Measurements from ENCODE around the gene OR5A1. TPM values are rescaled to one million over a fixed set of nuclear protein-coding genes. Genes with fewer than 3 reads are reported as not detected.

OR5A1 gene
- total RNA-seq, 1 experiment from 2014 or later = not detected

DNA sequence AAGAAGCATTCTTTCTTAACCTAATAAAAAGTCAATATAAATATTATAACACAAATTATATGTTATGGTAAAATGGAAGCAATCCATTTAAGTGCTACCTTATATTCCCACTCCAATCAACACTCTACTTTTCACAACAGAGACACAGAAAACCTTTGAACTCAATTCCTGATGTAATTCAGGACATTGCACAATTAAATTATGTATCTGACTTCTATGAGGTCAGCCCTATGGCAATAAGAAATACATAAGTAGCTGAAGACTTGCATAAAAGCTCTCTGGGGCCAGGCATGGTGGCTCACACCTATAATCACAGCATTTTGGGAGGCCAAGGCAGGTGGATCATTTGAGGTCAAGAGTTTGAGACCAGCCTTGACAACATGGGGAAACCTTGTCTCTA lies 43.6 kb downstream of the OR5A1 start:
- DNase-seq (ENCODE audit: low spot score) = no peak

- no peak for DNase-seq (ENCODE audit: low spot score)
These were observed 44.1 kb downstream of the OR5A1 start for GRCh38 chr11:59480359-59480758.

Other genes starting within 250 kb of the OR5A1 start
- not detected in 2 replicates for gene MPEG1, start 223.5 kb upstream of the OR5A1 start, total RNA-seq (2014; rRNA removed; shearing (Covaris generic))
- not detected in 2 replicates for gene OR5AN1, start 77.6 kb upstream of the OR5A1 start, total RNA-seq (2014; rRNA removed; shearing (Covaris generic))
- gene OR5A2, start 10.1 kb upstream of the OR5A1 start, total RNA-seq (2014; rRNA removed; shearing (Covaris generic)) = not detected in 2 replicates
- gene OR4D6, start 20.5 kb downstream of the OR5A1 start, total RNA-seq (2014; rRNA removed; shearing (Covaris generic)) = not detected in 2 replicates
- gene OR4D10, start 36.8 kb downstream of the OR5A1 start, total RNA-seq (2014; rRNA removed; shearing (Covaris generic)) = not detected in 2 replicates
- not detected in 2 replicates for gene OR4D11, start 67.1 kb downstream of the OR5A1 start, total RNA-seq (2014; rRNA removed; shearing (Covaris generic))
- gene OR4D9, start 75.1 kb downstream of the OR5A1 start, total RNA-seq (2014; rRNA removed; shearing (Covaris generic)) = not detected in 2 replicates
- gene OSBP, start 179.3 kb downstream of the OR5A1 start, total RNA-seq (2014; rRNA removed; shearing (Covaris generic)) = 22.8 and 29.4 TPM in 2 replicates
- gene PATL1, start 232.6 kb downstream of the OR5A1 start, total RNA-seq (2014; rRNA removed; shearing (Covaris generic)) = 14.6 and 15.6 TPM in 2 replicates